Mucosa of stomach (tissue), 1 donor: Measurements from ENCODE around the gene MZB1.

Source experiments
- H3K27me3 ChIP-seq: one replicate; pipeline ENCODE4 v1.7.0; 2013; ENCODE audit warnings: mild to moderate bottlenecking, low read length; ENCODE audit not compliant: control insufficient read depth, insufficient read depth
- H3K36me3 ChIP-seq: one replicate; pipeline ENCODE4 v1.7.0; 2013; ENCODE audit warnings: low read length; ENCODE audit not compliant: control insufficient read depth, insufficient read depth
- H3K4me1 ChIP-seq: one replicate; pipeline ENCODE4 v1.7.0; 2013; ENCODE audit warnings: mild to moderate bottlenecking, low read length; ENCODE audit not compliant: control insufficient read depth, insufficient read depth
- H3K4me3 ChIP-seq: one replicate; pipeline ENCODE4 v1.7.0; 2013; ENCODE audit warnings: low read length
- H3K9ac ChIP-seq: one replicate; pipeline ENCODE4 v1.7.0; 2013; ENCODE audit warnings: mild to moderate bottlenecking, low read length, moderate library complexity
- H3K9me3 ChIP-seq: one replicate; pipeline ENCODE4 v1.7.0; 2013; ENCODE audit warnings: mild to moderate bottlenecking, low read length, moderate library complexity; ENCODE audit not compliant: control insufficient read depth
- donor health status: Pancreatic carcinoma.

MZB1 gene

GRCh38 chr5:139407517-139407916 lies 17.8 kb upstream of the MZB1 start:
- Histone ChIP-seq H3K9me3 (no peaks in the 10 kb centered on the region), H3K36me3 (no peaks in the 10 kb centered on the region), H3K4me1 (peaks cover 14% of the 10 kb centered on the region), H3K9ac (no peak overlapping the region), H3K27me3 (no peaks in the 10 kb centered on the region), H3K4me3 (no peak overlapping the region)

- Histone ChIP-seq H3K4me1 (peaks cover 14% of the 10 kb centered on the region), H3K27me3 (no peaks in the 10 kb centered on the region), H3K36me3 (no peaks in the 10 kb centered on the region), H3K4me3 (no peak overlapping the region), H3K9me3 (no peaks in the 10 kb centered on the region), H3K9ac (no peak overlapping the region)
Measured at GRCh38 chr5:139406963-139407362, 17.2 kb upstream of the MZB1 start.

DNA sequence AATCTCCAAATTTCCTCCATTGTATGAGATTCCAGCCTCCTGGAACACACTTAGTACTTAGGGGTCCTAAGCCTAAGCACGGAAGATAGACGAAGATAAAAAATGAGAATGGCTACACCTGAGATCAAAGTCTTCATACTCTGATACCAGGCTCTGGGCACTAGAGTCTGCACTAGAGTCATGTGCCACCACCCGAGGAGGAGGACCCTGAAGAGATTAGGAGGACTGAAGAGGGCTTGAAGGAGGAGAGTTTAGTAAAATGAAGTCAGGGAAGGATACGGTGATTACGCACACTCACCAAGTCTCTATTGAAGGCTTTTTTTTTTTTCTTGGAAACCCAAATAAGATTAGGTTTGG lies 14.7 kb upstream of the MZB1 start:
- no peaks in the 10 kb centered on the region for H3K27me3 ChIP-seq
- H3K36me3 ChIP-seq = no peaks in the 10 kb centered on the region
- peaks cover 14% of the 10 kb centered on the region for H3K4me1 ChIP-seq
- peak overlapping the region; percentile 35 for H3K4me3 ChIP-seq
- peak overlapping the region; percentile 54 for H3K9ac ChIP-seq
- H3K9me3 ChIP-seq = no peaks in the 10 kb centered on the region

- Histone ChIP-seq H3K4me3 (peak within 1 kb of the TSS; percentile 35), H3K27me3 (no peaks in the 10 kb centered on the region), H3K9me3 (no peaks in the 10 kb centered on the region), H3K4me1 (peaks cover 14% of the 10 kb centered on the region), H3K9ac (peak within 1 kb of the TSS; percentile 54), H3K36me3 (no peaks in the 10 kb centered on the region)
Measured at GRCh38 chr5:139403787-139404483, 14.2 kb upstream of the MZB1 start, which contains the start of gene SPATA24. Gene SPATA24, minus strand, starts transcription at chr5:139404089. Its CDS starts 29 bp downstream, at chr5:139404060.

DNA sequence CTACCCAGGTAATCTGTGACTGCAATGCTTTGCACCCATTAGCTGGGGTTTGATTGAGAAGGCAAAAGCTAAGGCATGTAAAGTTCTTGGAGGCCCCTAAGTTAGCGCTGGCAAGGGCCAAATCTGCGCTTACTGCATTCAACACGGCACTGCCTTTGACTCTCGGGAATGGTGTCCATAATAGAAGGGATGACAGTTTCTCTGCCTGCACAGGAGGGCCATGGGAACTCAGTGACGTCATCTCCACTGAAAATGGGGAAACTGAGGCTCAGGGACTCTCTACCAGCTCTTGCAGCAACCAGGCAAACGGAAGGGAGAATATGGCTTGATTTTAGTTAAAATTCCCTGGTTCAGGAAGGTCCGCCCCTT lies 13.7 kb upstream of the MZB1 start:
- Histone ChIP-seq H3K9me3 (no peaks in the 10 kb centered on the region), H3K4me3 (peak overlapping the region; percentile 35), H3K9ac (peak overlapping the region; percentile 54), H3K27me3 (no peaks in the 10 kb centered on the region), H3K36me3 (no peaks in the 10 kb centered on the region), H3K4me1 (peaks cover 14% of the 10 kb centered on the region)

- H3K36me3 ChIP-seq = no peaks in the 10 kb centered on the region
- no peaks in the 10 kb centered on the region for H3K9me3 ChIP-seq
- peaks cover 14% of the 10 kb centered on the region for H3K4me1 ChIP-seq
- H3K4me3 ChIP-seq = peak overlapping the region; percentile 35
- H3K27me3 ChIP-seq = no peaks in the 10 kb centered on the region
- H3K9ac ChIP-seq = no peak overlapping the region
Measured at GRCh38 chr5:139402561-139403158, 12.9 kb upstream of the MZB1 start.

GRCh38 chr5:139401546-139401945 lies 11.8 kb upstream of the MZB1 start:
- Histone ChIP-seq H3K4me1 (peaks cover 14% of the 10 kb centered on the region), H3K9ac (no peak overlapping the region), H3K4me3 (no peak overlapping the region)

GRCh38 chr5:139399501-139400121 lies 9.9 kb upstream of the MZB1 start:
- peaks cover 4% of the 10 kb centered on the region for H3K27me3 ChIP-seq
- no peak overlapping the region for H3K9ac ChIP-seq
- no peaks in the 10 kb centered on the region for H3K9me3 ChIP-seq
- H3K36me3 ChIP-seq = no peaks in the 10 kb centered on the region
- H3K4me3 ChIP-seq = no peak overlapping the region
- H3K4me1 ChIP-seq = peaks cover 13% of the 10 kb centered on the region

More at GRCh38 chr5:139401546-139401945, 11.8 kb upstream of the MZB1 start:
- Histone ChIP-seq H3K9me3 (no peaks in the 10 kb centered on the region), H3K36me3 (no peaks in the 10 kb centered on the region), H3K27me3 (no peaks in the 10 kb centered on the region)

DNA sequence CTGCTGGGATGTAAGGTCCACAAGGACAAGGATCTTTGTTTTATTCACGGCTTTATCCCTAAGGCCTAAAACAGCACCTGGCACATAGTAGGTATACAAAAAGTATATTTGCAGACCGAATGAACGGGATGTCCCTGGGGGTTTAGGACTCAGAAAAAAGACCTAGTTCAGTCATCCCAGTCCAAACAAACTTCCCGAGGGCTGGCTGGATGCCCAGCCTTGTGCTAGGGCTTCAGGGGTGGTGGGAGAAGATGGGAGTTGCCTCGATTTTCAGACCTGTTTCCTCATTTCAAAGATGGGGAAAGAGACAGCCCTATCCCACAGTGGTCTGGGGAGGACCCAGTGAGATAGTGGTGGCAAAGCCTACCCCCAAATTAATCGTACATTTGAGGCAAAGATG lies 8.2 kb upstream of the MZB1 start:
- Histone ChIP-seq H3K4me3 (no peak overlapping the region), H3K9me3 (no peaks in the 10 kb centered on the region), H3K9ac (no peak overlapping the region), H3K4me1 (peaks cover 6% of the 10 kb centered on the region), H3K36me3 (no peaks in the 10 kb centered on the region), H3K27me3 (peaks cover 4% of the 10 kb centered on the region)

- H3K4me1 ChIP-seq = peaks cover 12% of the 10 kb centered on the region
- no peak overlapping the region for H3K4me3 ChIP-seq
- H3K27me3 ChIP-seq = peaks cover 4% of the 10 kb centered on the region
- H3K9ac ChIP-seq = no peak overlapping the region
- no peaks in the 10 kb centered on the region for H3K36me3 ChIP-seq
- no peaks in the 10 kb centered on the region for H3K9me3 ChIP-seq
Measured at GRCh38 chr5:139396691-139397090, 7.0 kb upstream of the MZB1 start.

DNA sequence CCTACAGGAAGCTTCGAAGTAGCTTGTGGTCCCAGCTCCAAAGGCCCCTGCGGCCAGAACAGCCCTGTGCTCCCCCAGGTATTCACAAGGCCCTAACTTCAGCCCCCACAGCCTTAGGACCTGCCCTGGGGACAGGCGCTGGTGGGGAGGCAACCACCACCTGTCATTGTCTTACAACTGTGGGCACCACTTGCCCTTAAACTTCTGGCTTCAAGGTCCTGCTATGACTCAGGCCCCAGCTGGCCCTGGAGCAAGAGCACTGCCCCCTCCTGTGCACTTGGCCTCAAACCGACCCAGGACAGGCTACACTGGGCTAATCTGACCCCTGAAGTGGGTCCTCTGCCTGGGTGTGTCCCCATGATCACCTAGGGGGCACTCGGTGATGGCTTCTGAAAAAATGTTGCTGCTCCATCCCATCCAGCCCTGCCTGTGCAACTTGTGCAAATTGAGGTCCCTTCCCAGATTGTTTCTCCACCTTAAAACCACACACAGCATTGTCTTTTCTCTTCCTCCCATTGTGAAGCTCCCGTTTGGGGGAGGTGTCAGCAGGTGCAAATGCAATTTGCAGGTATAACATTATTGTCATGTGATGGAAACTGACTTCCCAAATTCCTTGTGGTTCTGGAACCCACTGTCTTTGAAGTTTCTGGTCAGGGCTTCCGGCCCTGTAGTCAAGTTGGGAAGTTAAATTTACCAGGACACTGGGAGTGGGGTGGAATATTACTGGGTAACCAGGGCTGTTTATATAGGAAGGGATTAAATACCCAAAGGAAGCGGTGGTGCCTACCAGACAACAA lies 6.3 kb upstream of the MZB1 start:
- H3K27me3 ChIP-seq = peaks cover 4% of the 10 kb centered on the region
- no peak overlapping the region for H3K9ac ChIP-seq
- no peak overlapping the region for H3K4me3 ChIP-seq
- peaks cover 19% of the 10 kb centered on the region for H3K4me1 ChIP-seq
- no peaks in the 10 kb centered on the region for H3K36me3 ChIP-seq
- no peaks in the 10 kb centered on the region for H3K9me3 ChIP-seq
